ENCODE data around the gene GJB3.

- TF ChIP-seq CTCF (IDR thresholded peaks at IDR 0.05; ENCODE audit: insufficient read depth, low read length) (no peak), GABPA (IDR thresholded peaks at IDR 0.05; ENCODE audit: low read depth) (no peak), SPI1 (IDR thresholded peaks at IDR 0.05; ENCODE audit: borderline replicate concordance, low read depth) (no peak)
Observed at GRCh38 chr1:34790985-34791384, 10.0 kb downstream of the GJB3 start.

Measured in HL-60 (cell line).